Activated T-cell treated with anti-CD3 and anti-CD28 coated beads, Interleukin-2, amount 50 U/mL, for 4 hours (primary cell): ENCODE measurements around the gene ST6GAL2. TPM values are rescaled to one million over a fixed set of nuclear protein-coding genes. Genes with fewer than 3 reads are reported as not detected.
A peak's percentile ranks its signal among the peaks of the same experiment; 100 is the strongest.

Experiments used
- ATAC-seq, 2 donors: fragments of 200-7000 bp; cut with Tn5 transposase; one replicate each; pipeline ENCODE4 v1.10.0; 2021
- DNase-seq: peaks from one replicate; pipeline ENCODE4 v3.0.0-alpha.2; 2020
- H3K27me3 Mint-ChIP-seq: one replicate; pipeline ENCODE4 v1.8.0; 2021; ENCODE audit warnings: low read depth, mixed read lengths
- H3K36me3 Mint-ChIP-seq: one replicate; pipeline ENCODE4 v1.8.0; 2022; ENCODE audit warnings: mixed read lengths; ENCODE audit not compliant: insufficient read depth
- H3K4me1 Mint-ChIP-seq: one replicate; pipeline ENCODE4 v1.8.0; 2021; ENCODE audit warnings: low read depth, mixed read lengths
- H3K4me3 Mint-ChIP-seq: one replicate; pipeline ENCODE4 v1.8.0; 2021; ENCODE audit warnings: mild to moderate bottlenecking, moderate library complexity, mixed read lengths
- H3K9me3 Mint-ChIP-seq: one replicate; pipeline ENCODE4 v1.8.0; 2021; ENCODE audit warnings: mixed read lengths
- total RNA-seq, 3 donors: library from RNA; stranded (reverse); gene quantifications; one replicate each; pipeline ENCODE4 v1.2.1, GENCODE V29; 2021

ST6GAL2 gene, protein sequence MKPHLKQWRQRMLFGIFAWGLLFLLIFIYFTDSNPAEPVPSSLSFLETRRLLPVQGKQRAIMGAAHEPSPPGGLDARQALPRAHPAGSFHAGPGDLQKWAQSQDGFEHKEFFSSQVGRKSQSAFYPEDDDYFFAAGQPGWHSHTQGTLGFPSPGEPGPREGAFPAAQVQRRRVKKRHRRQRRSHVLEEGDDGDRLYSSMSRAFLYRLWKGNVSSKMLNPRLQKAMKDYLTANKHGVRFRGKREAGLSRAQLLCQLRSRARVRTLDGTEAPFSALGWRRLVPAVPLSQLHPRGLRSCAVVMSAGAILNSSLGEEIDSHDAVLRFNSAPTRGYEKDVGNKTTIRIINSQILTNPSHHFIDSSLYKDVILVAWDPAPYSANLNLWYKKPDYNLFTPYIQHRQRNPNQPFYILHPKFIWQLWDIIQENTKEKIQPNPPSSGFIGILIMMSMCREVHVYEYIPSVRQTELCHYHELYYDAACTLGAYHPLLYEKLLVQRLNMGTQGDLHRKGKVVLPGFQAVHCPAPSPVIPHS
- total RNA-seq: not detected

DNA sequence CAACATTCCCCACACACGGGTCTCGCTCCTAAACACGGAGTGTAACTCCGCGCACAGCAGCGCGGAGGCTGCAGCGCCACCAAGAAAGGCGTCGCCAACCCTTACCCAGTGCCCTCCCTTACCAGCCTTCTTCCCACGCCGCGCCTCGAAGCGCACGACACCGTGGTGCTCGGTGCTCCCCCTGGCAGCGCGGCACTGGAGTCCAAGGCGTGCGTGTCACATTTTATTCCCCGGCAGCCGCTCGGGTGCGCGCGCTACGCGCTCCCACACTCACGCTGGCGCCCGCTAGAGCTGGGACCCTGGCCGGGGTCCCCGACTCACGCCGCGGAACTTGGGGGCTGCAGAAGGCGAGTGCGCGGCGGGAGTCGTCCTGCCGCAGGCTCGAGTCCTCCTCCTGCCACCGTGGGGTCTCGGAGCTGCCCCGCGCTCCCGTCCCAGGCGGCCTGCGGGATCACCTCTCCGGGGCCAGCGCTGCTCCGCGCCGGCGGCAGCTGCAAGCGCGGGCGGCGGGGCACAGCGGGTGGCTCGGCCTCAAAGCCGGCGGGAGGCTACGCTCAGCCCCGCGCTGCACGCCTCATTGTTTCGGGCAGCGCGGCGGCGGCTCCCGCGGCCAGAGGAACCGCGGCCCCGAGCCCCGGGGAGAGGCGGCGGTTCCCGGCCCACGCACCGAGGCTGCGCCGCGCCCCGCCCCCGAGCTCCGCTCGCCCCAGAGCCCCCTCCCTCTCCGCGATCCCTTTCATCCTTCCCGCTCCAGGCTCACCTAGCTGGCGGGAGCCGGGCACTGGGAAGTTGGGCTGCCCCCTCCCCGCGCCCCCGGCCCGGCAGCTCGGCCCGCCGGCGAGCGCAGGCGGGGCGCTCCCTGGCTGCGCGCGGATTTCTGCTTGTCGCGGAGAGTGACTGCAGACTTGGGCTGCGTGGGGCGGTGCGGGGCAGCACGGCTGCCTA lies at the start of gene ST6GAL2:
TSS of gene ST6GAL2 (minus strand) at position 197 of the 945 bp plus-strand sequence. CDS start 42,190 bp downstream, outside the sequence.
- peaks cover 24% of the 10 kb centered on the region for H3K27me3 Mint-ChIP-seq
- peak in 1 of 2 donors; percentile 48 for ATAC-seq
- H3K36me3 Mint-ChIP-seq: no peaks in the 10 kb centered on the region
- H3K4me3 Mint-ChIP-seq: no peak within 1 kb of the TSS
- no peak for DNase-seq
- no peaks in the 10 kb centered on the region for H3K9me3 Mint-ChIP-seq
- H3K4me1 Mint-ChIP-seq: peaks cover 5% of the 10 kb centered on the region

GRCh38 chr2:106932644-106933043 lies 46.7 kb upstream of the ST6GAL2 start:
- DNase-seq (no peak), ATAC-seq (no peak)
- no peaks in the 10 kb centered on the region for H3K27me3 Mint-ChIP-seq
- peaks cover 8% of the 10 kb centered on the region for H3K9me3 Mint-ChIP-seq
- H3K4me3 Mint-ChIP-seq: no peak overlapping the region
- no peaks in the 10 kb centered on the region for H3K36me3 Mint-ChIP-seq
- no peaks in the 10 kb centered on the region for H3K4me1 Mint-ChIP-seq

GRCh38 chr2:106931717-106932335 lies 45.9 kb upstream of the ST6GAL2 start:
- DNase-seq (no peak), ATAC-seq (no peak)
- no peaks in the 10 kb centered on the region for H3K4me1 Mint-ChIP-seq
- H3K36me3 Mint-ChIP-seq: no peaks in the 10 kb centered on the region
- no peaks in the 10 kb centered on the region for H3K27me3 Mint-ChIP-seq
- peaks cover 14% of the 10 kb centered on the region for H3K9me3 Mint-ChIP-seq
- H3K4me3 Mint-ChIP-seq: no peak overlapping the region

DNA sequence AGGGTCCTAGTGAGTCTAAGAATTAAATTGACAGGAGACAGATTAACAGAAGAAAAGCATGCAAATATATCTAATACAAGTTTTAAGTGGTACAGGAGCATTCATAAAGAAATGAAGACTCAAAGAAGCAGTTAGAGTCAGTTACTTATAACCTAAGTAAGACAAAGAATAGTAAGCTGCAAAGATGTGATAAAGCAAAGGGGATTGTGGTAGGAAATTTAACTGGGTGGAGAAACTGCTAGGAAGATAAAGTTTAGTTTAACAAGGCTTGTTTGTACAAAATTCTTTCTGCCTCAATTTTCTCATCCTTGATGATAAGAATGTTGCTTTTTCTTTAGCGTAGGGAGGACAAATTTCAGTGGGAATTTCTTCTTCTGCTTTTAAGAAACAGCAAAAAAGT lies 35.5 kb upstream of the ST6GAL2 start:
- Mint-ChIP-seq H3K4me1 (no peaks in the 10 kb centered on the region), H3K9me3 (peaks cover 20% of the 10 kb centered on the region), H3K36me3 (no peaks in the 10 kb centered on the region), H3K4me3 (no peak overlapping the region), H3K27me3 (no peaks in the 10 kb centered on the region)
- DNase-seq: no peak
- ATAC-seq: no peak

DNA sequence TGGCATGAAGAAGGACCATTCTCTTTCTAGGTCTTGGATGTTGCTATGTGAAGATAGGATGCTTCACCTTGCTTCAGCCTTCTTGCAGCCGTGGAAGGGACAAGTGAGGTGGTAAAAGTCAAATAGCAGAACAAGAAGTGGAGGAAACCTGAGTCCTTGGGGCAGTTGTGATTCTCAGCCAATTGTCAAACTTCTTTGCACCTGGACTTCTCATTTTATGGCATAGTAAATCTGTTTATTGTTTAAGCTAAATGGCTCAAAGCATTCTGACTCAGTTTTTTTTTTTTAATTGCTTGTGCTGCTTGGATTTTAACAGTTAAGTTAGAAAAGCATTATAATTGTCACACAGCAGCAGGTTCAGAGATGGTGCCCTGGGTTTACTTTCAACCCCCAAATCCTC lies 33.0 kb upstream of the ST6GAL2 start:
- no peak for DNase-seq
- no peaks in the 10 kb centered on the region for H3K4me1 Mint-ChIP-seq
- no peaks in the 10 kb centered on the region for H3K27me3 Mint-ChIP-seq
- H3K4me3 Mint-ChIP-seq: no peak overlapping the region
- peaks cover 10% of the 10 kb centered on the region for H3K9me3 Mint-ChIP-seq
- ATAC-seq: no peak
- no peaks in the 10 kb centered on the region for H3K36me3 Mint-ChIP-seq

- Mint-ChIP-seq H3K9me3 (peaks cover 4% of the 10 kb centered on the region), H3K27me3 (no peaks in the 10 kb centered on the region), H3K4me1 (no peaks in the 10 kb centered on the region), H3K36me3 (no peaks in the 10 kb centered on the region), H3K4me3 (no peak overlapping the region)
- DNase-seq (no peak), ATAC-seq (no peak)
Measured at GRCh38 chr2:106904242-106904641, 18.3 kb upstream of the ST6GAL2 start.

DNA sequence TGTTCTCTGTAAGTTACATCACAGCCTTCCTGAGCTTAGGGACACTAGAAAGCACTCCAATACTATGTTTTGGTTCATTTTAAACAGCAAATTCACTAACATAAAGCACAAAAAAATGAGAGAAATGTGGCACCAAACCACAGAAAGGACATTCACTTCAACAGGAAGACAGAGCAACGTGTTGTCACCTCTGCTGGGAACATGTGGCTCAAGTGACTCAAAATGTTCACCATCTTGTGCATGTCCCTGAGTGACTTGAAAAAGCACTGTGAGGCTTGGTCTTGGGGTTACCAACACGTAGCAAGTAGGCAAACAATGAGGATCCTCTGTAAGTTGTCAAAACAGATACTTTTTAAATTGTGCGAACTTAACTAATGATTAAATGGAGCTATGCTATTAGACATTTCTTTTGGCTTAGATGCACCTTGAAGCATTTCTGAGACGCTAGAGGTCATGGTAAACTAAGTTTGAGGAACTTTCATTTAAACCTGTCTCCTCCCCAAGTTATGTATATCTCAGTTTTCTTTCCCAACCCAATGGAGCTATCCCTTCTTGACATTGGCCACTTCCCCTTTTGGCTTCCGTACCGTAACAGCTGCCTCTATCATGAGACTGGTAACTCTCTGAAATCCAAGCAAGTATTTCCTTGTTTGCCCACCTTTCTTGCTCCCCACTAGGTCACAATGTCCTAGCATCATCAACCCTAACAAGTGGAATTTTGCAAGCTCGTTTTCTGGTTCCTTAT lies 14.0 kb upstream of the ST6GAL2 start:
- Mint-ChIP-seq H3K4me3 (no peak overlapping the region), H3K9me3 (peaks cover 3% of the 10 kb centered on the region), H3K36me3 (no peaks in the 10 kb centered on the region), H3K27me3 (no peaks in the 10 kb centered on the region), H3K4me1 (no peaks in the 10 kb centered on the region)
- ATAC-seq (no peak), DNase-seq (no peak)

GRCh38 chr2:106894545-106894944 lies 8.6 kb upstream of the ST6GAL2 start:
- ATAC-seq (no peak), DNase-seq (no peak)
- Mint-ChIP-seq H3K4me1 (no peaks in the 10 kb centered on the region), H3K9me3 (no peaks in the 10 kb centered on the region), H3K4me3 (no peak overlapping the region), H3K27me3 (peaks cover 2% of the 10 kb centered on the region), H3K36me3 (no peaks in the 10 kb centered on the region)

- peaks cover 7% of the 10 kb centered on the region for H3K27me3 Mint-ChIP-seq
- no peaks in the 10 kb centered on the region for H3K9me3 Mint-ChIP-seq
- DNase-seq (no peak), ATAC-seq (no peak)
- peaks cover 2% of the 10 kb centered on the region for H3K4me1 Mint-ChIP-seq
- H3K36me3 Mint-ChIP-seq: no peaks in the 10 kb centered on the region
- H3K4me3 Mint-ChIP-seq: no peak overlapping the region
Measured at GRCh38 chr2:106892048-106892447, 6.1 kb upstream of the ST6GAL2 start.

DNA sequence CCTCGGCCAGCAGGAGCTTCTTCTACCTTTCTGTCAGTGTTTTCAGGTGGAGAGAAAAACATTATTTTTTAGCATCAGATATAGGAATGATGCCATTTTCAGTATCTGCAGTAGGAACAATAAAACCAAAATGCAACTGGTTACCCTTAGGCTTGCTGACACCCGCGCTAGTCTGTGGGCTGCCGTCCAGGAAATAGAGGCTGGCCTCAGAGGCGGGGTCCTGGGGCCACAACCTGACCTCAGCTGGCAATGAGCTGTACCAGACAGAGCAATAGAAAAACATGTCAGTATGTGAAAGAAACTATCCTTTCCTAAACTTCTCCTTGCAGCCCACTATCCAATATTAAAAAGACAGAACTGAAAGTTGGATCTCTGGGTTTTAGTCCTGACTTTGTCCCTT lies 4.6 kb upstream of the ST6GAL2 start:
- peaks cover 12% of the 10 kb centered on the region for H3K27me3 Mint-ChIP-seq
- H3K36me3 Mint-ChIP-seq: no peaks in the 10 kb centered on the region
- H3K4me3 Mint-ChIP-seq: no peak overlapping the region
- no peak for DNase-seq
- peaks cover 5% of the 10 kb centered on the region for H3K4me1 Mint-ChIP-seq
- no peaks in the 10 kb centered on the region for H3K9me3 Mint-ChIP-seq
- ATAC-seq: no peak

DNA sequence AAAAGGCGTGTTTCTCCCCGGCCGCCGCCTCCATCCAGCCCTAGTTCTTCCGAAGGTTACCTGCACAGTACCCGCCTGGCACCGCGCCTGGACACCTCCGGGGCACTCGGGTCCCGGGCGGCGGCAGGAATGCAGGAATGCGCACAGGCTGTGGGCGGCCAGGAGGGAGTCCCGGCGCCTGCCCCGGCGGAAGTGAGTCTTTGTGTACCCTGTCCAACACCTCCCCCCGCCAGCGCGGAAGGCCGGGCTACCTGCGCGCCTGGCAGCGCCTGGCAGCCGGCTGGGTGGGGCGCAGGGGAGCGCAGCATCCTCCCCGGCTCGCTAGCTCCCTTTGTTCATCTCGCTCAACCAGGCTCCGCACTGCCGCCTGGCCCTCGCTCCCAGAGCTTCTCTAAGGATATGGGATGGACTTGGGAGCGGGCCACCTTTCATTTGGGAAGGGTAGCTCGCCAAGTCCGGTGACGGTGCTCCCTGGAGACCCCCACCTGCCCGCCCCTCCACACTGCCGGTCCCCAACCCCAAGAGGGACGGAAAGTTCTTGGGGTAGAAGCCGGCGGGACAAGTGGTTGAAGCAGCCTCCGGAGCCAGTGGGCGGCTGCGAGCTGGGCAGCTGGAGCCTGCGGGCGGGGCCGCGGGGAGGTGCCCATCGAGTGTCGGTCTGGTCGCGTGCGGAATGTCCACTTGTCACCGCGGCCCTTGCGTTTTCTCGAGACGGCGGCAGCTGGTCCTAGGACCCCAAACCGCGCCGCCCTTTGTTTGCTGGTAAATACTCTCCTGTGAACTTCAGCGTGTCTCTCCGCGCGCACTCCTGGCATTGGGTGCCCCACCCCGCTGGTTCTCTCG lies 1.2 kb upstream of the ST6GAL2 start:
- Mint-ChIP-seq H3K36me3 (no peaks in the 10 kb centered on the region), H3K4me3 (no peak overlapping the region), H3K9me3 (no peaks in the 10 kb centered on the region), H3K4me1 (peaks cover 5% of the 10 kb centered on the region), H3K27me3 (peaks cover 24% of the 10 kb centered on the region)
- no peak for ATAC-seq
- DNase-seq: no peak

DNA sequence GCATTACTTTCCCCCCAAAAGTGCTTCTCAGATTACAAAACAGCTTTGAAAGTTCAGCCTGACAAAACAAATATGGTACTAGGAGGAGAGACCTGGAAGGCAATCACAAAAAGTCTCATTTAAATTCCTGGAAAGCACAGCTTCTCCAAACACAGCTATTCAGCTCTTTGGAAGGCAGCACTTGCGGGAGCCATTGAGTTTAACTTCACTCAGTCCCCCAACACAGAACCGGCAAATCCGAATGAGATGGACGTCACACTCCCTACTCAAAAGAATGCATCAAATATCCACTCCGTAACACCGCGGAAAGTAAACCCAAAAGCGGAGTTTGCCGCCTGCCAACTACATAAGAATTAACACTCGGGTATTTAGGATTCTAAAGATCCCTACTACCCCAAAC lies 638 bp downstream of the ST6GAL2 start:
- no peak overlapping the region for H3K4me3 Mint-ChIP-seq

DNA sequence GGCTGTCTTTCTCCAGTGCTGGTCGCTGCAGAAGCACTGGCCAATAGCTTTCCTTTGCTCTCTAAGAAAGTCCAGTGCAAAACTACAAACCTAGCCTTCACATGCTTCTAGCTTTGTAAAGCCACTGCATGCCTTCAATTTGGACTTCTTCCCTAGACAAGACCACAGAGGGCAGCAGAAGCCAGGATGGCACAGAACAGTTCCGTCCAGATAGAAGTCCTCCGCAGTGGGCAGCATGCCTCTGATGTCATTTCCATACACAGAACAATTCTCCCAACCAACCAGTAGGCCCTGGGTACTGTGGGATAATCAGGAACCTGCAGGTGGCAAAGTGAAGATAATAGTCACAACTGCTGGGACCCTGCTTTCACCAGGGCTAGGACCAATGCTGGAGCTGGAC lies 3.3 kb downstream of the ST6GAL2 start:
- no peak for ATAC-seq
- DNase-seq: no peak
- H3K27me3 Mint-ChIP-seq: peaks cover 21% of the 10 kb centered on the region
- no peaks in the 10 kb centered on the region for H3K9me3 Mint-ChIP-seq
- H3K36me3 Mint-ChIP-seq: no peaks in the 10 kb centered on the region
- H3K4me1 Mint-ChIP-seq: peaks cover 5% of the 10 kb centered on the region
- no peak overlapping the region for H3K4me3 Mint-ChIP-seq

More for the DNA sequence above, 638 bp downstream of the ST6GAL2 start:
- Mint-ChIP-seq H3K4me1 (peaks cover 5% of the 10 kb centered on the region), H3K9me3 (no peaks in the 10 kb centered on the region), H3K36me3 (no peaks in the 10 kb centered on the region), H3K27me3 (peaks cover 22% of the 10 kb centered on the region)
- ATAC-seq (no peak), DNase-seq (no peak)
